DMS114 treated with DMSO at 0.1 percent for 48 hours (cell line): ENCODE data around the gene CSNK1G1.
"Not testable (repeated sequence)": the region's sequence is repeated elsewhere in the genome, so short reads cannot be mapped to it uniquely, and the experiment has no call there.

ENCODE experiments used
- DNase-seq: peaks from one replicate; lab custom pipeline; 2025; ENCODE audit not compliant: unreplicated experiment; lab: John Stamatoyannopoulos, UW

Gene CSNK1G1

DNA sequence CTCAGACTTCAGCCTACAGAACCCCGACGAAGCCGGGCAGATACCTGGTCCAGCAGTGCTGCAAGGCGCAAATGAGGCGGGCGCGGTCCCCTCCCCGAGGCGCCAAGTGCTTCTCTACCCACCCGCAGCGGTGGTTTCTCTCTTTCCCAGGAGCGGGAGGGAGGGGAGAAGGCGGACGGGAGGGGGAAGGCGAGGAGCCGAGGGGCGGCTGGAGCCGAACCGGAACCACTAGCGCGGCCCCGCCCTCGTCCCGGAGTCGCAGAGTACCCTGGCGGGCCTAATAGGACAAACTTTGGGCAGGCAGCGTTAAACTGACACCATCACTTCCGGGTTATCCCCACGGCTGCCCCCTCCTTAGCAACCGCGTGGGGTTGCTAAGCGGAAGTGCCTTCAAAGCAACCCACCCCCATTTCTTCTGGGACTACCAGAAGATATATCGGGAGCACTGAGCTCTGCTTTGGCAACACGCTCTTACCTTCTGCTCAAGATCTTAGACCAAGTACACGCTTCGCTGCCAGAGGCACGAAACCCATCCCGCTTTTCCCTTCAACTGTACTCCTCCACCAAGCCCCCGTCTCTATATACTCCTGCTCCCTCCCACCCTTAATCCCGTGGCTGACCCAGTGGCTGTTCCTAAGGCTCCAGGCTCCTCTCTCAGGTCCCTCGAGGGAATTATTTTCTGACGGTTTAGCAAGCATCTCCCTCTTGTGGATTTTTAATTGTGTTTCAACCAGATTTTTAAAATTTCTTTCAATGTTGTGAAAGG, at the start of gene CSNK1G1:
TSS of gene CSNK1G1 (minus strand) at position 230 of the 766 bp plus-strand sequence. CDS start 55,674 bp downstream, outside the sequence.
- DNase-seq = peak; percentile 99

DNA sequence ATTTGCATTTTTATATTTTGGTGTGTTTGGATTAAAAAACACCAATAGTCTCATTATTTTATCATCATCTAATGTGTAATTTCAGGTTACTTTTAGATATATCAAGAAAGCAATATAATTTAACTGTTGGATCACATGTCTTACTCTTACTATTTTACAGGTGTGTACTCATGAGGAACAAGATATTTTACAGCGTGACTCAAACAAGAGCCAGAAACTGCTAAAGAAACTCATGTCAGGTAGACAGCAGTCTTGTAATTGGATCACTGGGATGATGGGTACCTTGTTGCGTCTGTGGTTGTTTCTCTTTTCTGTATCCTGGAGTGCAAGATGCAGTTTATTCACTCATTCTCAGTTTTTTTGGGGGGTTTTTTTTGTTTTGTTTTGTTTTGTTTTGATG, 44.6 kb upstream of the CSNK1G1 start:
- DNase-seq = no peak

DNA sequence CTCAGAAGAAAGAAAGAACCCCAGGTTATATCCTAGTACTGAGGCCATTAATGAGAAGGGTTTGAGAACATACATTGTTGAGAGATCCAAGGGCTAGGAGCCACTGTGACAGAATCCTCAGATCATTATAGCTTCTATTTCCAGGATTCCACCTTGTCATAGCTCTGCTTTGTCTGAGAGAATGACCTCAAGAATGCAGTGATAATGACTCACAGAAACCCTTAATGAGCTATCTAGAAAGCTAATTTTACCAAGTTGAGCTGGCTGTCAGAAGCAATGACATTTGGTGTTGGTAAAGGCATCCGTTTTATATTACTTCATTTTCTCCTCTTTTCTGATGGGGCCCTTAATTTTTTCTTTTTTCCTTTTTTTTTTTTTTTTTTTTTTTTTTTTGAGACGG, 42.6 kb upstream of the CSNK1G1 start:
- no peak for DNase-seq

DNA sequence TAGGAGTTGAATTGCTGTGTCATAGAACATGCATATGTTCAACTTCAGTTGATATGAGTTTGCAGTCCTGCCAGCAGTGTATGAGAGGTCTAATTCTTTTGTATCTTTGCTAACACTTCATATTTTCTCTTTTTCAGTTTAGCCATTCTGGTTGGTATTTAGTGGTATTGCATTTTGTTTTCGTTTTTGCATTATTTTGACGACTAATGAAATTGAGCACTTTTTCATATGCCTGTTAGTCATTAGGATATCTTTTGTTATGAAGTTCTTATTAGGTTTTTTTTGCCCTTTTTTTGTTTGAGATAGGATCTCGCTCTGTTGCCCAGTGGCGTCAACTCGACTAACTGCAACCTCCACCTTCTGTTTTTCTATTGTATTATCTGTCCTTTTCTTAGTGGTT, 40.8 kb upstream of the CSNK1G1 start:
- DNase-seq = no peak

DNA sequence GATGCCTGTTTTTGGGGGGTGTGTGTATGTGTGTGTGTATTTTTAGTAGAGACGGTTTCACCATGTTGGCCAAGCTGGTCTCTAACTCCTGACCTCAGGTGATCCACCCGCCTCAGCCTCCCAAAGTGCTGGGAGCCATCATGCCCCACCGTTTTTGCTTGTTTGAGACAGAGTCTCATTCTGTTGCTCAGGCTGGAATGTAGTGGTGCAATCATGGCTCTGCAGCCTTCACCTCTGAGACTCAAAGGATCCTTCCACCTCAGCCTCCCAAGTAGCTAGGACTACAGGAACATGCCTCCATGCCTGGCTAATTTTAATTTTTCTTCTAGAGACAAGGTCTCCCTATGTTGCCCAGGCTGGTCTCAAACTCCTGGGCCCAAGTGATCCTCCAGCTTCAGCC, 36.5 kb upstream of the CSNK1G1 start:
- not testable (repeated sequence) for DNase-seq

DNA sequence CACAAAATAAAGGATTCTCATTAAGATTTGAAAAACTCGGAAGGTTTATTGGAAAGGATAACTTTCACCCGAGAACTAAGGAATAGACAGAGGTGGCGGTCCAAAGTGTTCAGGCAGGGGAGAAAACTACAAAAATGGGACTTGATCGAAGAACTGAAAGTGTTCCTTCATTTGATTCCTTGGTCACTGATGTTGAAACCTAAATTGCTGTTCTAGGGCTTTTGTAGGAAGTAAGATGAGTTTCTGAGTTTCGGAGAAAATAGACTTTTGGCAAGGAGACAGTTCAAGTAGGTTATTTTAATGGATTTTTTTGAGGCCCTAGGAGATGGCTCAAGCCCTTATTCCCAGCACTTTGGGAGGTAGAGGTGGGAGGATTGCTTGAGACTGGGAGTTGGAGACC, 33.1 kb upstream of the CSNK1G1 start:
- DNase-seq = no peak

DNA sequence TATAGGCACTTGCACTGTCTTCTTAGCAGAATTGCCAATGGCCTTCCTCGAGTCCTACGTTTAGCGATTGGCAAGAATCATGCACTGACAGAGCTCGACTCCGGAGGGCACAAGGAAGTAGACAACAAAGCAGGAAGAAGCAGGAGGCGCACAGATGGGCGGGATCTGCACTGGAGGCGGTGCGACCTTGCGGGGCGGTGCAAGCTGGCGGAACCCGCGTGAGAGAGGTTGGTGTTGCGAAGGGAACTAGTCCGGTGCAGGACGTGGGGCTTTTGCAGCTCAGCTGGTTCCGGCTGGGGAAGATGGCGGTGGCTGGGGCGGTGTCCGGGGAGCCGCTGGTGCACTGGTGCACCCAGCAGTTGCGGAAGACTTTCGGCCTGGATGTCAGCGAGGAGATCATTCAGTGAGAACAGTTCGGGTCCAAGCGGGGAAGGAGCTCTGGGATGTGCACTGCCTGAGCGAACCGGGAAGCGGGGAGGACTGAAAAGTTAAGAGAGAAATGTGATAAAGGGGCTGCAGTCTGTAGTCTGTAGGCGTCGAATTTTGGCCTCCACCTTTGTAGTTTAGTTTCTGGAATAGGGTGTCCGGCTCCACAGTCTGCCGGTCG, 31.7 kb upstream of the CSNK1G1 start, which contains the start of gene TRIP4:
TSS of gene TRIP4 (plus strand) at position 275 of the 607 bp plus-strand sequence. CDS start at position 303, 28 bp downstream.
- peak; percentile 98 for DNase-seq

DNA sequence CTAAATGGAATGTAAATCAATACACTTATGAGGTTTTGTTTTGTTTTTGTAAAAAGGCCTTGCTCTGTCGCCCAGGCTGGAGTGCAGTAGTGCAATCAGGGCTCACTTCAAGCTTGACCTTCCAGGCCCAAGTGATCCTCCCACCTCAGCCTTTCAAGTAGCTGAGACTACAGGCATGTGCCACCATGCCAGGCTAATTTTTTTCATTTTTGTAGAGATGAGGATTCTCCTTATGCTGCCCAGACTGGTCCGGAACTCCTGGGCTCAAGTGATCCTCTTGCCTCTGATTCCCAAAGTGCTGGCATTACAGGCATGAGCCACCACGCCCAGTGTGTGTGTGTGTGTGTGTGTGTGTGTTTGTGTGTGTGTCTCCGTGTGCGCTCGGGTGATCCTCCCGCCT, 30.3 kb upstream of the CSNK1G1 start:
- no peak for DNase-seq

DNA sequence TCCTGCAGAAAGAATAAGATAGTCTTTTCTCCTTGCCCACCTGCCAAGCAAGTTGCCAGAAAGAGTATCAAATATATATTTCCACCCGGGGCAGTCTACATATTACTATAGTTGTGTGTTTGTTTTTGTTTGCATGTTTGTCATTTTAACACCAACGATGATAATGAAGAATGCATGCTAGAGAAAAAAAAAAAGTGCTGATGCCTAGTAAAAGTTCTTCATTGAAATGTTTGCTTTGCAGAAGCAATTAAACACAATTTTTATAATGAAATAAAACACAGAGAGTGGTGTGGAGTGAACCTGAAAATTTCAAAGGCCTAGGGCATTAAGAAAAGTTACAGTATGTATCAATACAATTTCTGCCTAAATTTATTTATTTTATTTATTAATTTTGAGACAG, 27.8 kb upstream of the CSNK1G1 start:
- no peak for DNase-seq

DNA sequence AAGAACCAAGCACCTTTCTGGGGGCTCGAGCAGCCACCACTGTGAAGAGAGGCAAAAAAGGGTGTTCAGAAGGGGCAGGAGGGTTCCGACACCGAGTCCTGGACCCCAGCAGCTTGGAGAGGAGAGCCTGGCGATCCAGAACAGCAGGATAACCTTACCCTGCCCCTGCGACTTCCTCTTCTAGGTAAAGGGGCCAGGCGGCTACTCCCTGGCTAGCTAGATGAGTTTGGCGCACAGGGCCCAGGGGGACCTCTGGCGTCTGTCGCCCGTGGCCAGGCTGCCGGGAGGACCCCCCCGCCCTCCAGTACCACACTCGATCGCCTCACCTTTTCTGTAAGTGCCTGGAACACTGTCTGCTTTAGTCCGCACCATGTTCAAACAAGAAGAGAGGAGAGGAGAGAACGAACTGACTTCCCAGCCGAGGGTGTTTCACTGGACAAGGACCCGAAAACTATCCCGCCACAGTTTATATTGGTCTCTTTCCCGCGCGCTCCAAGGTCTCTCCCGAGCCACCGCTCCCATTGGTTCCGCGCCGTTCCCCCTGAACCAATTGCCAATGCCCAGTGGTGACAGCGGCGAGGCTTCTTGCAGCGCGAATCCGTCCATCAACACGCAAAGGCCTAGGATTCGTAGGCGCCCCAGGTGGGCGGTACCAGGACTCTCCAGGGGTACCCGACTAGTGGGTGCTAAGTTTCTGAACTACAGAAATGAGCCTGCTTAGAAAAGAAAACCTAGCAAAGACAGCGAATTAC, 25.2 kb upstream of the CSNK1G1 start, which contains the start of gene PCLAF:
TSS of gene PCLAF (minus strand) at position 442 of the 752 bp plus-strand sequence. CDS start at position 372, 70 bp downstream.
- DNase-seq = peak; percentile 99

DNA sequence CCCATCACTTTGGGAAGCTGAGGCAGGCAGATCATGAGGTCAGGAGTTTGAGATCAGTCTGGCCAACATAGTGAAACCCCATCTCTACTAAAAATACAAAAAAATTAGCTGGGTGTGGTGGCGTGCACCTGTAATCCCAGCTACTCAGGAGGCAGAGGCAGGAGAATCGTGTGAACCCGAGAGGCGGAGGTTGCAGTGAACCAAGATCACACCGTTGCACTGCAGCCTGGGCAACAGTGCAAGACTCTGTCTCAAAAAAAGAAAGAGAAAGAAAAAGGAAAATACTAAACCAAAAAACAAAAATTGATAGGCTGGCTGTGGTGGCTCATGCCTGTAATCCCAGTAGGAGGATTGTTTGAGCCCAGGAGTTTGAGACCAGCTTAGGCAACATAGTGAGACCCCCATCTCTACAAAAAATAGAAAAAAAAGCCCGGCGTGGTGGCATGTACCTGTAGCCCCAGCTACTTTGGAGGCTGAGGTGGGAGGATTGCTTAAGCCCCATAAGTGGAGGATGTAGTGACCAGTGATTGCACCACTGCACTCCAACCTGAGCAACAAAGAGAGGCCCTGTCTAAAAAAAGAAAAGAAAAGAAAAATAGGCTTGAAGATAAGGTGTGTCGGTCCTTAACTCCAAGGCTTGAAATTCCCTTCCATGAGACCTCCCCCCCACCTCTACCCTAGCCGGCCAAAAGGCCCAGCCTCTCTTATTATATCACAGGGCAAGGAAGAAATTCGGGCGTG, 24.3 kb upstream of the CSNK1G1 start:
- not testable (repeated sequence) for DNase-seq

DNA sequence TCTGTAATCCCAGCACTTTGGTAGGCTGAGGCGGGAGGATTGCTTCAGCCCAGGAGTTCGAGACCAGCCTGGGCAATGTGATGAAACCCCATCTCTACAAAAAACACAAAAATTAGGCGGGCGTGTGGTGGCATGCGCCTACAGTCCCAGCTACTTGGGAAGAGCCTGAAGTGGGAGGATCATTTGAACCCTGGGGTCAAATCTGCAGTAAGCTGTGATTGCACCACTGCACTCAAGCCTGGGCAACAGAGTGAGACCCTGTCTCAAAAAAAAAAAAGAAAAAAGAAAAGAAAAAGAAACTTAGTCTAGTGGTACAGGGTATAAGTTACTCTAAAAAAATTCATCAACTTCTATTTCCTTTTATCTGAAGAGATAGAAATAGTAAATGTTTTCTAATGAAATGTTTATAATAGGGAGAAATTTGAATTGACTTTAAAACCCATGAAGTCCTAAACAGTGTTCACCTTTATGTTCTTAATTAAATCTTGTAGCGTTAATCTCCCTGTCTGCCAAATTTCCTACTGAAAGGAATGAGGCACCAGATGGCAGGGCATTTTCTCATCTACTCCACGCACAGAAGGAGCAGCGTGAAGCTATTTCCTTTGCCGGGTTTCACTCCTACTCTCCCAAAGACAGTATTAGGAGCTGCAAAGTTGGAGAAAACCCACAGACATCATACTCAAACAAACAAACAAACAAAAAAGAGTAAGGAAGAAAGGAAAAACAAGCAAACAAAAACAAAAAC, 23.4 kb upstream of the CSNK1G1 start:
- no peak for DNase-seq

DNA sequence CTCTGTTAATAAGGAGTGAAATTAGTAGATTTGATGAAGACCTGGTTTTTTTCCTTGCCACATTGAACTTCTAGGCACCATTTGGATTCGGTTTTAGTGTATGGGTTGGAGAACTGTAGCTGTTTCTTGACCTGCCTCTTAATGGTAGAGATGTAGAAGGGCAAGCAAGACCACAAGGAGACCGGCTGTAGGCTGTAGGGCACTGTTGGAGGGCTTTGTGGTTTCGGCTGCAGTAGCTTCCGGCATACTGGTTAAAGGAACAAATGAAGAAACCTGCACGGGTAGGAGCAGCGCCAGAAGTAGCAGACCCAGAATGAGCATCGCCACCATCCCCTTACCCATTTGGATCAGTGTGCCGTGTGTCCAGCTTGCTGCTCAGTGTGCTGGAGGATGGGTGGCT, 17.4 kb upstream of the CSNK1G1 start:
- DNase-seq = no peak

DNA sequence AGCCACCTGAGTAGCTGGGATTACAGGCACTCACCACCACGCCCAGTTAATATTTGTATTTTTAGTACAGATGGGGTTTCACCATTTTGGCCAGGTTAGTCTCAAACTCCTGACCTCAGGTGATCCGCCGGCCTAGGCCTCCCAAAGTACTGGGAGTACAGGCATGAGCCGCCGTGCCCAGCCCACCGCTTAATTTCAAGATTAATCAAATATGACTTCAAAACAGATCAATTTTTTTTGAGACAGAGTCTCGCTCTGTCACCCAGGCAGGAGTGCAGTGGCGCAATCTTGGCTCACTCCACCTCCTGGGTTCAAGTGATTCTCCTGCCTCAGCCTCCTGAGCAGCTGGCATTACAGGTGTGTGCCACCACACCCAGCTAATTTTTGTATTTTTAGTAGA, 15.4 kb upstream of the CSNK1G1 start:
- DNase-seq = not testable (repeated sequence)

DNA sequence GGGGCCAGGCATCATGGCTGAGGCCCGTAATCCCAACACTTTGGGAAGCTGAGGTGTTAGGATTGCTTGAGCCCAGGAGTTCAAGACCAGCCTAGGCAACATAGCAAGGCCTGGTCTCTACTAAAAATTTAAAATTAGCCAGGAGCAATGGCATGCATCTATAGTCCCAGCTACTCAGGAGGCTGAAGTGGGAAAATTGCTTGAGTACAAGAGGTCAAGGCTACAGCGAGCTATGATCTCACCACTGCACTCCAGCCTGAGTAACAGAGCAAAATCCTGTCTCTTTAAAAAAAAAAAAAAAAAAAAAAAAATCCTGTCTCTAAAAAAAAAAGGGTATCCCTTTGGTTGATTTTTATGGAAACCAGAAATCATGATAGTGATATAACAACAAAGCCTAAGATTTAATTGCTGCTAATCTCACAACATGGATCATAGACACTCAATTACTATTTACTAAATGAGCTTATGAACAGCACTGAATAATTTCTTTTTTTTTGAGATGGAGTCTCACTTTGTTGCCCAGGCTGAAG, 13.2 kb upstream of the CSNK1G1 start:
- DNase-seq = no peak

DNA sequence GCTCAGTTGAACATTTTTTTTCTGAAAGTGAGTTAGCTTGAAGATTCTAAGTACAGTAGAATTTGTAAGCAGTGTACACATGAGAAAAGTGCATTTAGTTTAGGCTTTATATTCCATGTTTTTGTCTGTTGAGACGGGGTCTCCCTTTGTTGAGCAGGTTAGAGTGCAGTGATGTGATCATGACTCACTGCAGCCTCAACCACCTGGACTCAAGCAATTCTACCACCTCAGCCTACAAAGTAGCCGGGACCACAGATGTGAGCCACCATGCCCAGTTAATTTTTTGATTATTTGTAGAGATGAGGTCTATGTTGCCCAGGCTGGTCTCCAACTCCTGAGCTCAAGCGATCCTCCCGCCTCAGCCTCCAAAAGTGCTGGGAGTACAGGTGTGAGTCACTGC, 5.3 kb upstream of the CSNK1G1 start:
- no peak for DNase-seq

DNA sequence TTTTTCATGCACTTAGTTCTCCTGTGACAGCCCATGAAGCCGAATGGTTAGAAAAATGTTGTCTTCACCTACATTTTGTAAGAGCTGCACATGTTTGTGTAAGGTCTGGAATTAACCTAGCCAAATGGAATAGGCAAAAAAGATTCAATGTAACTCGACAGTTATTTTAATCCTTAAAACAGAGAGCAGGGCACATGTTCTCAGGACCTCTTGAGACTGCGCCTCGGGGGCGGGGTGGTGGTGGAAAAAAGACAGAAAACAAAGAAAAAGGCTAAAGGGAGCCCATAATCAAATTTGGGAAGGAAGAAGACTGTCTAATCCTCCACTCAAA, 702 bp upstream of the CSNK1G1 start:
- DNase-seq = no peak

DNA sequence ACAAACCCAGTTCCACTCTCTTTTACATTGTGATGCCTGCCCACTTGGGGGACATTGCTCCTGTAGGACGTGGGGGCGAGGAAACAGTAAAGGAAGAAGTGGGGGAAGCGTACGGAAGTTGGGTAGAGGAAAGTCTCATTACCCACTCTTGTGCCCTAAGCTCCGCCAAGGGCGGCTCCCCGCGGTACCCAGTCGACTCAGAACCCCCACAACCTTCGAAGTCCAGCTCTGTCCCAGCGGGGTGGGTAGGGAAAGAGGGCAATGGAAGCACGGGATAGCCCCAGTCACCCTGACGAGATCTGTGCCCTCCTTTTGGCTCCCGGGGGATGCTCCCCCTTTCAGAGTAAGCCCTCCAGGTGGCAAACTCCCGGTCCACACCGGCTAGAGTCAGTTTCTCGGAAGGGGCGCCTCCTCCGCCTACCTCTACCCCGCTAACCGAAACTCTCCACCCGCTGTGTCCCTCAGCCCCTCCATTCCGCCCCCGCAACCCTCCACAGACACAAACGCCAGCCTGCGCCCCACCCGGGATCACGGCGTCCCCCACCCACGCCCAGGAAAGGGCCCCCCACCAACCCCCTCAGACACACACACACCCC, 527 bp downstream of the CSNK1G1 start:
- DNase-seq = no peak

DNA sequence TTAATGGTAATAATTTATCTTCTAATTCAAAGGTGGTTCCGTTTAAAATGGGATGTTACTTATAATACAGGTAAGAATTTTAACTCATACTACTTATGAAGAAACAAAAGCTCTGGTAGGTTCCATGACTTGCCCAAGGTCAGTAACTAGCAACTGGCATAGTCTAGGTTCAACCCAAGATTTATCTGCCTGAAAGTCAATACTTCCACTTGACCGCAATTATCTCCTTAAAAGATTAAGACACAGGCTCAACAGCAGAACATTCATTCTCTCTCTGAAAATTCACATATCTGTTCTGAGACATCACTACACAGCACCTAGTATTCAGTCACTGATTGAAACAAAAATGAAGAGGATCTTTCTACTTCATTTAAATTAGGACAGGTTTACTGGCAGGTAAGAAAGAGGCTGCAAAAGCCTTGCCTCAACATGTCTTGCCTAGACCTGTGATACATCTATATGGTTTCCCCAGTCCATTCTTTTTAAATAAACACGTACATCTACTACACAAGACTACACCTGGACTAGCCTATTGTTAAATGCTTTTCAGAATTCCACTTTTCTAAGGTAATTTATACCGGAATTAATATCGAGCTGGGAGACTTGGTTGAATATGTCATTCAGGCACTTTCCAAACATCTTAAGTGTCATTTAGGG, 1.2 kb downstream of the CSNK1G1 start:
- no peak for DNase-seq
